Mesenchymal stem cell (in vitro differentiated cells and primary cell): Measurements from ENCODE around the gene ZNF609.

ENCODE experiments used
- DNase-seq: peaks from one replicate; pipeline ENCODE4 v3.0.0-alpha.2; 2013
- H2AFZ ChIP-seq: one replicate; pipeline ENCODE4 v1.6.1; 2013; ENCODE audit warnings: low read depth, mild to moderate bottlenecking, control low read depth, inconsistent platforms, low read length, moderate library complexity
- H2AK5ac ChIP-seq: 2 replicates; pipeline ENCODE4 v1.6.1; 2013; ENCODE audit warnings: low read length, moderate library complexity, mild to moderate bottlenecking, inconsistent platforms; ENCODE audit not compliant: severe bottlenecking
- H2BK120ac ChIP-seq: one replicate; pipeline ENCODE4 v1.6.1; 2013; ENCODE audit warnings: low read depth, mild to moderate bottlenecking, inconsistent platforms, low read length, moderate library complexity
- H2BK12ac ChIP-seq, 2 experiments: one replicate each; pipeline ENCODE4 v1.6.1; 2013; ENCODE audit warnings: inconsistent platforms in 2 of 2, low read length in 2 of 2, mild to moderate bottlenecking in 2 of 2, moderate library complexity in 2 of 2, control low read depth in 1 of 2
- H2BK15ac ChIP-seq: one replicate; pipeline ENCODE4 v1.6.1; 2013; ENCODE audit warnings: mild to moderate bottlenecking, low read depth, inconsistent platforms; ENCODE audit not compliant: poor library complexity, severe bottlenecking
- H2BK5ac ChIP-seq: 2 replicates; pipeline ENCODE4 v1.6.1; 2013; ENCODE audit warnings: low read depth, mild to moderate bottlenecking, low read length, control low read depth, inconsistent platforms; ENCODE audit not compliant: poor library complexity, severe bottlenecking
- H3K14ac ChIP-seq, 2 experiments: one replicate each; pipeline ENCODE4 v1.6.1; 2013; ENCODE audit warnings: inconsistent platforms in 2 of 2, low read length in 2 of 2, control low read depth in 1 of 2, mild to moderate bottlenecking in 1 of 2, moderate library complexity in 1 of 2
- H3K18ac ChIP-seq, 2 experiments: one replicate each; pipeline ENCODE4 v1.6.1; 2013; ENCODE audit warnings: inconsistent platforms in 2 of 2, low read length in 2 of 2, control low read depth in 1 of 2, low read depth in 1 of 2, mild to moderate bottlenecking in 1 of 2
- H3K23ac ChIP-seq, 2 experiments: one replicate each; pipeline ENCODE4 v1.6.1; 2013; ENCODE audit warnings: inconsistent platforms in 2 of 2, low read length in 2 of 2, mild to moderate bottlenecking in 2 of 2, moderate library complexity in 2 of 2, control low read depth in 1 of 2
- H3K27ac ChIP-seq: 2 replicates; pipeline ENCODE4 v1.5.1; 2013; ENCODE audit warnings: mild to moderate bottlenecking, moderate library complexity, low read length, control low read depth, inconsistent platforms; ENCODE audit not compliant: poor library complexity, severe bottlenecking
- H3K27me3 ChIP-seq, 2 experiments: 2 replicates each; pipeline versions ENCODE4 v1.6.1 to v1.7.0; 2013; ENCODE audit warnings: low read length in 2 of 2, mild to moderate bottlenecking in 2 of 2, moderate library complexity in 2 of 2, control low read depth in 1 of 2, inconsistent platforms in 1 of 2; ENCODE audit not compliant: control insufficient read depth in 1 of 2, insufficient read depth in 1 of 2
- H3K36me3 ChIP-seq, 2 experiments: 2 replicates each; pipeline versions ENCODE4 v1.6.1 to v1.7.0; 2013; ENCODE audit warnings: low read length in 2 of 2, control low read depth in 1 of 2, inconsistent platforms in 1 of 2, low read depth in 1 of 2, mild to moderate bottlenecking in 1 of 2; ENCODE audit not compliant: insufficient read depth in 2 of 2, control insufficient read depth in 1 of 2
- H3K4ac ChIP-seq, 2 experiments: one replicate each; pipeline ENCODE4 v1.6.1; 2013; ENCODE audit warnings: inconsistent platforms in 2 of 2, low read length in 2 of 2, mild to moderate bottlenecking in 2 of 2, moderate library complexity in 2 of 2, control low read depth in 1 of 2, low read depth in 1 of 2
- H3K4me1 ChIP-seq: 2 replicates; pipeline ENCODE4 v1.6.1; 2013; ENCODE audit warnings: low read depth, low read length, control low read depth; ENCODE audit not compliant: control insufficient read depth, insufficient read depth
- H3K4me2 ChIP-seq: 2 replicates; pipeline ENCODE4 v1.6.1; 2013; ENCODE audit warnings: low read length, mild to moderate bottlenecking, inconsistent platforms; ENCODE audit not compliant: poor library complexity, severe bottlenecking
- H3K4me3 ChIP-seq, 2 experiments: 2 replicates each; pipeline versions ENCODE4 v1.5.1 to v1.7.0; 2013; ENCODE audit warnings: low read length in 2 of 2, mild to moderate bottlenecking in 2 of 2, control low read depth in 1 of 2, low read depth in 1 of 2; ENCODE audit not compliant: insufficient read depth in 1 of 2
- H3K79me1 ChIP-seq: replicated peaks from 2 replicates; pipeline ENCODE4 v1.6.1; 2013; ENCODE audit warnings: mild to moderate bottlenecking, control low read depth, low read length, inconsistent platforms; ENCODE audit not compliant: poor library complexity, severe bottlenecking
- H3K9ac ChIP-seq: 2 replicates; pipeline ENCODE4 v1.7.0; 2013; ENCODE audit warnings: mild to moderate bottlenecking, low read length, moderate library complexity
- H3K9me3 ChIP-seq: 2 replicates; pipeline ENCODE4 v1.7.0; 2013; ENCODE audit warnings: mild to moderate bottlenecking, low read length; ENCODE audit not compliant: control insufficient read depth
- H4K8ac ChIP-seq: one replicate; pipeline ENCODE4 v1.6.1; 2013; ENCODE audit warnings: inconsistent platforms, mild to moderate bottlenecking, low read length, moderate library complexity
- H4K91ac ChIP-seq: one replicate; pipeline ENCODE4 v1.6.1; 2013; ENCODE audit warnings: mild to moderate bottlenecking, low read length, inconsistent platforms
- WGBS: methylation state at CpG from one replicate; pipeline ENCODE4 v1.1.7; 2013; ENCODE audit warnings: mixed read lengths; 5-methylcytosine and 5-hydroxymethylcytosine counted together

The ZNF609 gene

GRCh38 chr15:64443016-64443415 is 17.4 kb upstream of the ZNF609 start:
- H2BK12ac ChIP-seq, result no peak overlapping the region
- H2BK5ac ChIP-seq, result no peak overlapping the region
- H3K27ac ChIP-seq, result peak overlapping the region; percentile 76
- H3K36me3 ChIP-seq, result peaks cover 7 to 28% of the 10 kb centered on the region in 2 experiments
- no peak overlapping the region for H3K4me3 ChIP-seq
- no peak overlapping the region for H4K8ac ChIP-seq
- no peak overlapping the region for H4K91ac ChIP-seq
- H3K4me2 ChIP-seq, result no peak overlapping the region
- no peaks in the 10 kb centered on the region for H3K4me1 ChIP-seq
- no peak for DNase-seq
- no peak overlapping the region for H2BK120ac ChIP-seq
- no peak overlapping the region for H3K23ac ChIP-seq
- H2AK5ac ChIP-seq, result peak overlapping the region; percentile 87
- no peak overlapping the region for H2BK15ac ChIP-seq
- peaks cover 10% of the 10 kb centered on the region for H3K79me1 ChIP-seq
- H3K9ac ChIP-seq, result no peak overlapping the region
- no peak overlapping the region for H3K4ac ChIP-seq
- H3K18ac ChIP-seq, result no peak overlapping the region
- no peaks in the 10 kb centered on the region for H3K9me3 ChIP-seq
- H2AFZ ChIP-seq, result no peak overlapping the region
- no peaks in the 10 kb centered on the region for H3K27me3 ChIP-seq
- no peak overlapping the region for H3K14ac ChIP-seq
- 97% methylated on average over 2 of the region's 2 CpGs for WGBS

GRCh38 chr15:64443747-64444621 is 16.4 kb upstream of the ZNF609 start:
- Histone ChIP-seq H3K27ac (peak overlapping the region; percentile 83), H3K9me3 (no peaks in the 10 kb centered on the region), H2AFZ (no peak overlapping the region), H4K8ac (no peak overlapping the region), H3K36me3 (peaks cover 7 to 34% of the 10 kb centered on the region in 2 experiments), H2BK120ac (no peak overlapping the region), H2BK5ac (peak overlapping the region; percentile 36), H4K91ac (no peak overlapping the region), H3K27me3 (no peaks in the 10 kb centered on the region), H3K14ac (no peak overlapping the region), H3K4me3 (no peak overlapping the region), H3K79me1 (peaks cover 11% of the 10 kb centered on the region), H3K9ac (peak overlapping the region; percentile 53), H3K4ac (no peak overlapping the region), H2BK12ac (no peak overlapping the region), H3K23ac (no peak overlapping the region), H3K4me1 (peaks cover 2% of the 10 kb centered on the region), H2AK5ac (no peak overlapping the region), H3K4me2 (no peak overlapping the region), H3K18ac (no peak overlapping the region), H2BK15ac (no peak overlapping the region)
- peak; percentile 74 for DNase-seq
- 39% methylated on average over 3 of the region's 3 CpGs for WGBS

- peak overlapping the region; percentile 83 for H3K27ac ChIP-seq
- H3K4me3 ChIP-seq, result no peak overlapping the region
- peak overlapping the region; percentile 53 for H3K9ac ChIP-seq
- H3K4me1 ChIP-seq, result peaks cover 2% of the 10 kb centered on the region
- peaks cover 7 to 42% of the 10 kb centered on the region in 2 experiments for H3K36me3 ChIP-seq
- H3K27me3 ChIP-seq, result no peaks in the 10 kb centered on the region
- no peak overlapping the region for H2BK15ac ChIP-seq
- H2BK120ac ChIP-seq, result no peak overlapping the region
- no peak overlapping the region for H3K18ac ChIP-seq
- no peak overlapping the region for H3K14ac ChIP-seq
- H2AK5ac ChIP-seq, result no peak overlapping the region
- peaks cover 11% of the 10 kb centered on the region for H3K79me1 ChIP-seq
- no peak overlapping the region for H2BK12ac ChIP-seq
- H2BK5ac ChIP-seq, result no peak overlapping the region
- no peak for DNase-seq
- H3K9me3 ChIP-seq, result no peaks in the 10 kb centered on the region
- H2AFZ ChIP-seq, result no peak overlapping the region
- no peak overlapping the region for H4K8ac ChIP-seq
- H4K91ac ChIP-seq, result no peak overlapping the region
- H3K4me2 ChIP-seq, result no peak overlapping the region
- no peak overlapping the region for H3K4ac ChIP-seq
- no peak overlapping the region for H3K23ac ChIP-seq
Observed at GRCh38 chr15:64444836-64445235, 15.5 kb upstream of the ZNF609 start.

- H3K4me3 ChIP-seq, result no peak overlapping the region
- H3K4me1 ChIP-seq, result peaks cover 2% of the 10 kb centered on the region
- H2AFZ ChIP-seq, result no peak overlapping the region
- no peak overlapping the region for H3K4ac ChIP-seq
- H2BK12ac ChIP-seq, result no peak overlapping the region
- H3K27me3 ChIP-seq, result no peaks in the 10 kb centered on the region
- no peak overlapping the region for H3K4me2 ChIP-seq
- no peak overlapping the region for H3K27ac ChIP-seq
- H3K36me3 ChIP-seq, result peaks cover 7 to 52% of the 10 kb centered on the region in 2 experiments
- no peak overlapping the region for H2BK15ac ChIP-seq
- no peak overlapping the region for H2BK120ac ChIP-seq
- H3K9ac ChIP-seq, result no peak overlapping the region
- H3K14ac ChIP-seq, result no peak overlapping the region
- no peak overlapping the region for H3K23ac ChIP-seq
- H3K18ac ChIP-seq, result no peak overlapping the region
- H3K9me3 ChIP-seq, result no peaks in the 10 kb centered on the region
- H4K91ac ChIP-seq, result no peak overlapping the region
- no peak overlapping the region for H2BK5ac ChIP-seq
- no peak overlapping the region for H4K8ac ChIP-seq
- WGBS, result 96% methylated on average over 4 of the region's 6 CpGs
- DNase-seq, result no peak
- no peak overlapping the region for H2AK5ac ChIP-seq
- H3K79me1 ChIP-seq, result peaks cover 11% of the 10 kb centered on the region
Observed at GRCh38 chr15:64447536-64448315, 12.7 kb upstream of the ZNF609 start.
